Measurements from ENCODE around the gene CFL2. TPM values are rescaled to one million over a fixed set of nuclear protein-coding genes. Genes with fewer than 3 reads are reported as not detected.
A peak's percentile ranks its signal among the peaks of the same experiment; 100 is the strongest.

The CFL2 gene
- total RNA-seq, 5 donors from 2014 or later (not counting 1 experiment from before 2014, with no cell fraction given) = 10.7 to 27.3 (median 13.9) TPM

- Mint-ChIP-seq H3K4me3 (no peak overlapping the region), H3K27me3 (peaks cover 2 to 12% of the 10 kb centered on the region in 2 donors), H3K27ac (no peak overlapping the region), H3K4me1 (peaks cover 0 to 9% (median 7%) of the 10 kb centered on the region in 3 donors), H3K9me3 (no peaks in the 10 kb centered on the region), H3K36me3 (no peaks in the 10 kb centered on the region)
- Histone ChIP-seq H3K27me3 (replicated peaks in 1 of 2; ENCODE audit: control insufficient read depth in 2 of 2, extremely low read depth in 1 of 2, insufficient read depth in 2 of 2, low read length in 1 of 2) (no peaks in the 10 kb centered on the region), H3K36me3 (ENCODE audit: control insufficient read depth in 2 of 2, extremely low read depth in 1 of 2, insufficient read depth in 1 of 2, low read length in 1 of 2) (no peaks in the 10 kb centered on the region), H3K27ac (ENCODE audit: low read length) (no peak overlapping the region), H3K4me3 (ENCODE audit: control insufficient read depth in 1 of 2, extremely low read depth in 1 of 2, low read length in 1 of 2) (no peak overlapping the region), H3K4me1 (ENCODE audit: control insufficient read depth in 1 of 2, extremely low read depth in 1 of 2, insufficient read depth in 2 of 2, low read length in 2 of 2) (peaks cover 2 to 3% of the 10 kb centered on the region in 2 experiments), H3K9me3 (no peaks in the 10 kb centered on the region)
- POLR2A ChIA-PET = no interaction called here
- no peak for DNase-seq
- CTCF ChIA-PET = no interaction called here
- no peak for ATAC-seq (replicated peaks in 1 of 4)
These were observed 29.8 kb downstream of the CFL2 start for GRCh38 chr14:34684578-34684977.

DNA sequence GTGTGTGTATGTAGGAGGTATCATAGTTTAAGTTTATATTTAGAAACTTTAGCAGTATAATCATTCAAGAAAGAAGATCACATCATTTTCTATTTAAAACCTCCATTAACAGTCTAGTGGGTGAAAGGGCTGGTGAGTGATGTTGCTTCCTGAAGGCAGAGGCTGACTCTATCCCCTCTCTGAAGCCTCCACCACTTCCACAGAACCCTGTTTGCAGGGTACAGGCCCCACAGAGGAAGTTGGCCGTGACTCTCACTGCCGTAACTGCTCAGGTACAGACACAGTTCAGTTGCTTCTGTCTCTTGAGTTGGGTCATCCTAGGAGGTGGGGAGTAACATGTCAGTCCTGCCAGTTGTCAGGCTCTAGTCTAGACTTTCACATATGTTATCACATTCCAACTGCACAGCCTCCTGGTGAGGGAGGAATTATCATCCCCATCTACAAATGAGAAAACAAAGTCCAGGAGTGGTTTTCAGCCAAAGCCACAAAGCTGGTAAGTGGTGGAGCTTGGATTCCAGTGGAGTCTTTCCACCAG lies 31.5 kb downstream of the CFL2 start:
- POLR2A ChIA-PET = interaction anchor here in 1 of 2 donors (0.6 to 0.7 kb wide), 2 partner anchors 27 to 47 kb away, joined by 3 read pairs; no protein-coding TSS in a partner anchor

DNA sequence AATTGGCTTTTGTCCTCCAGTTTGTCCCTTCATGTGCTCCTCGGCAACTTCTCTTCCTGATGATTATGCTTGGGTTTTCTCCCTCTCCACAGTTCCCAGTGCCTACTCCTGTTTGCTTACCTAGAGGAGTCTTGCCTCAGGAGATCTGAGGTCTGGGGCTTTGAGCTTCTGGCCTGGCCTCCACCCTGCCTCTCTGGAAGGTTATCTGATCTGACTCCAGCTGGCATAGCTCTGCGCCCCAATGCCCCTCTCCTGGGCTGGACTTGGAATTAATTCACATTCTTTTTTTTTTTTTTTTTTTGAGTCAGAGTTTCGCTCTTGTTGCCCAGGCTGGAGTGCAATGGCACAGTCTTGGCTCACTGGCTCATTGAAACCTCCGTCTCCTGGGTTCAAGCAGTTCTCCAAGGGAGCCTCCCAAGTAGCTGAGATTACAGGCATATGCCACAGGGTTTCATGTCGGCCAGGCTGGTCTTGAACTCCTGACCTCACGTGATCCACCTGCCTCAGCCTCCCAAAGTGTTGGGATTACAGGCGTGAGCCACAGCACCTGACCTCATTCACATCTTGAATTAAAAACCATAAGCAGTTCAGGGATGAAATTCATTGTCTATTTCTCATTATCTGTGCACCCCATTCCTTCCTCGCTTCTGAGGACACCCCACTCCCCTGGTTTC lies 33.5 kb downstream of the CFL2 start:
- Histone ChIP-seq H3K27ac (ENCODE audit: low read length) (no peak overlapping the region), H3K36me3 (ENCODE audit: control insufficient read depth in 2 of 2, extremely low read depth in 1 of 2, insufficient read depth in 1 of 2, low read length in 1 of 2) (no peaks in the 10 kb centered on the region), H3K4me1 (ENCODE audit: control insufficient read depth in 1 of 2, extremely low read depth in 1 of 2, insufficient read depth in 2 of 2, low read length in 2 of 2) (peaks cover 2 to 3% of the 10 kb centered on the region in 2 experiments), H3K9me3 (no peaks in the 10 kb centered on the region), H3K4me3 (ENCODE audit: control insufficient read depth in 1 of 2, extremely low read depth in 1 of 2, low read length in 1 of 2) (no peak overlapping the region), H3K27me3 (replicated peaks in 1 of 2; ENCODE audit: control insufficient read depth in 2 of 2, extremely low read depth in 1 of 2, insufficient read depth in 2 of 2, low read length in 1 of 2) (no peaks in the 10 kb centered on the region)
- Mint-ChIP-seq H3K27me3 (peaks cover 2 to 4% of the 10 kb centered on the region in 2 donors), H3K9me3 (no peaks in the 10 kb centered on the region), H3K36me3 (no peaks in the 10 kb centered on the region), H3K4me1 (peaks cover 0 to 9% (median 7%) of the 10 kb centered on the region in 3 donors), H3K27ac (no peak overlapping the region), H3K4me3 (no peak overlapping the region)
- ChIA-PET CTCF (interaction anchor here (0.6 to 0.9 kb wide), 3 partner anchors 10 to 452 kb away, joined by 3 read pairs; no protein-coding TSS in a partner anchor), POLR2A (interaction anchor here in 1 of 2 donors (0.7 kb wide), 1 partner anchor 29 kb away, joined by 3 read pairs; no protein-coding TSS in a partner anchor)
- no peak for ATAC-seq (replicated peaks in 1 of 4)
- no peak for DNase-seq
- WGBS (ENCODE audit: insufficient coverage) = 84% methylated on average over 7 of the region's 8 CpGs

More for the DNA sequence above, 31.5 kb downstream of the CFL2 start:
- peak in 6 of 35 experiments; percentile 1 to 17 (median 8) for DNase-seq
- Mint-ChIP-seq H3K27ac (no peak overlapping the region), H3K36me3 (no peaks in the 10 kb centered on the region), H3K27me3 (peaks cover 2 to 9% of the 10 kb centered on the region in 2 donors), H3K4me1 (peaks cover 0 to 9% (median 7%) of the 10 kb centered on the region in 3 donors), H3K4me3 (no peak overlapping the region), H3K9me3 (no peaks in the 10 kb centered on the region)
- ATAC-seq (replicated peaks in 1 of 4) = peak; percentile 48 to 76 (median 68)
- CTCF ChIA-PET = no interaction called here
- peaks cover 2 to 3% of the 10 kb centered on the region in 2 experiments for H3K4me1 ChIP-seq (ENCODE audit: control insufficient read depth in 1 of 2, extremely low read depth in 1 of 2, insufficient read depth in 2 of 2, low read length in 2 of 2)
- H3K27me3 ChIP-seq (replicated peaks in 1 of 2; ENCODE audit: control insufficient read depth in 2 of 2, extremely low read depth in 1 of 2, insufficient read depth in 2 of 2, low read length in 1 of 2) = no peaks in the 10 kb centered on the region
- H3K27ac ChIP-seq (ENCODE audit: low read length) = no peak overlapping the region
- no peak overlapping the region for H3K4me3 ChIP-seq (ENCODE audit: control insufficient read depth in 1 of 2, extremely low read depth in 1 of 2, low read length in 1 of 2)
- H3K36me3 ChIP-seq (ENCODE audit: control insufficient read depth in 2 of 2, extremely low read depth in 1 of 2, insufficient read depth in 1 of 2, low read length in 1 of 2) = no peaks in the 10 kb centered on the region
- no peaks in the 10 kb centered on the region for H3K9me3 ChIP-seq
- whole genome bisulfite sequencing (ENCODE audit: insufficient coverage) = no CpG with 5 or more reads among the region's 2 CpGs

DNA sequence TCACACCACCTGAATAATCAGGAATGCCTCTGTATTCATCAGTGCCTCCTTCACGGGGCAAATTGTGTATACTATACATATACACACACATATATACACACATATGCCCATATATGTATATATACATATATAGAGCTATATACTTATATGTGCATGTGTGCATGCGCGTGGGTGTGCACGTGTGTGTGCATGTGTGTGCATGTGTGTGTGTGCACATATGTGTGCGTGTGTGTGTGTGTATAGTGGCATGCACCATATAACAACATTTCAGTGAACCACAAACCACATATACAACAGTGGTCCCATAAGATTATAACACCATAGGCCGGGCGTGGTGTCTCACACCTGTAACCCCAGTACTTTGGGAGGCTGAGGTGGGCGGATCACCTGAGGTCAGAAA lies 35.7 kb downstream of the CFL2 start:
- Histone ChIP-seq H3K27me3 (replicated peaks in 1 of 2; ENCODE audit: control insufficient read depth in 2 of 2, extremely low read depth in 1 of 2, insufficient read depth in 2 of 2, low read length in 1 of 2) (no peaks in the 10 kb centered on the region), H3K36me3 (ENCODE audit: control insufficient read depth in 2 of 2, extremely low read depth in 1 of 2, insufficient read depth in 1 of 2, low read length in 1 of 2) (no peaks in the 10 kb centered on the region), H3K9me3 (no peaks in the 10 kb centered on the region), H3K4me3 (ENCODE audit: control insufficient read depth in 1 of 2, extremely low read depth in 1 of 2, low read length in 1 of 2) (no peak overlapping the region), H3K27ac (ENCODE audit: low read length) (no peak overlapping the region), H3K4me1 (ENCODE audit: control insufficient read depth in 1 of 2, extremely low read depth in 1 of 2, insufficient read depth in 2 of 2, low read length in 2 of 2) (peaks cover 2 to 3% of the 10 kb centered on the region in 2 experiments)
- ChIA-PET POLR2A (no interaction called here), CTCF (interaction anchor here (0.5 to 0.6 kb wide), 2 partner anchors 9 to 21 kb away, joined by 3 to 4 read pairs; no protein-coding TSS in a partner anchor)
- ATAC-seq (replicated peaks in 1 of 4) (no peak), DNase-seq (no peak)
- H3K4me3 Mint-ChIP-seq = no peak overlapping the region
- no peaks in the 10 kb centered on the region for H3K9me3 Mint-ChIP-seq
- H3K36me3 Mint-ChIP-seq = no peaks in the 10 kb centered on the region
- no peak overlapping the region for H3K27ac Mint-ChIP-seq
- peaks cover 0 to 9% (median 7%) of the 10 kb centered on the region in 3 donors for H3K4me1 Mint-ChIP-seq
- WGBS (ENCODE audit: insufficient coverage) = no CpG with 5 or more reads among the region's 8 CpGs
- H3K27me3 Mint-ChIP-seq = no peaks in the 10 kb centered on the region

DNA sequence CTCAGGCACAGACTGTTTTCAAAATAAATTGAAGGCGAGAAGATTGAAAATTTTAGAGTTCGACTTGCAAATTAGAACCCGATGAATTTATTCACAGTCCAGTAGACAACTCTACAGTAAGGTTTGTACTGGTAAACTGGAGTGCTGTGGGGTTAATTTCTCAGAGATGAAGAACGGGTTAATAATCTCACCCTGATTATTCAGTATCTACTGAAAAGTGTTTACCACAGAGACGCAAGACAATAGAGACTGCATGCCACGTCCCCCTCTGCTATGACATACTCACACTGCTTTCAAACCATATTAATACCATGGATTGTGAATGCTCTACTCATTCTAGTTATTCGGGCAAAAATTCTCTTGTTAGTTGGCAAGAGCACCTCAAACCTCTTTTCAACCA lies 36.1 kb downstream of the CFL2 start:
- Histone ChIP-seq H3K27me3 (replicated peaks in 1 of 2; ENCODE audit: control insufficient read depth in 2 of 2, extremely low read depth in 1 of 2, insufficient read depth in 2 of 2, low read length in 1 of 2) (no peaks in the 10 kb centered on the region), H3K4me1 (ENCODE audit: control insufficient read depth in 1 of 2, extremely low read depth in 1 of 2, insufficient read depth in 2 of 2, low read length in 2 of 2) (peaks cover 2 to 3% of the 10 kb centered on the region in 2 experiments), H3K9me3 (no peaks in the 10 kb centered on the region), H3K4me3 (ENCODE audit: control insufficient read depth in 1 of 2, extremely low read depth in 1 of 2, low read length in 1 of 2) (no peak overlapping the region), H3K36me3 (ENCODE audit: control insufficient read depth in 2 of 2, extremely low read depth in 1 of 2, insufficient read depth in 1 of 2, low read length in 1 of 2) (no peaks in the 10 kb centered on the region), H3K27ac (ENCODE audit: low read length) (no peak overlapping the region)
- Mint-ChIP-seq H3K9me3 (no peaks in the 10 kb centered on the region), H3K36me3 (no peaks in the 10 kb centered on the region), H3K4me1 (peaks cover 0 to 7% (median 5%) of the 10 kb centered on the region in 3 donors), H3K27ac (no peak overlapping the region), H3K4me3 (no peak overlapping the region), H3K27me3 (no peaks in the 10 kb centered on the region)
- 80% methylated on average over 1 of the region's 7 CpGs for WGBS (ENCODE audit: insufficient coverage)
- CTCF ChIA-PET = interaction anchor here (0.5 to 0.6 kb wide), 2 partner anchors 9 to 402 kb away, joined by 3 to 4 read pairs; no protein-coding TSS in a partner anchor
- DNase-seq = no peak
- POLR2A ChIA-PET = no interaction called here
- ATAC-seq (replicated peaks in 1 of 4) = no peak

DNA sequence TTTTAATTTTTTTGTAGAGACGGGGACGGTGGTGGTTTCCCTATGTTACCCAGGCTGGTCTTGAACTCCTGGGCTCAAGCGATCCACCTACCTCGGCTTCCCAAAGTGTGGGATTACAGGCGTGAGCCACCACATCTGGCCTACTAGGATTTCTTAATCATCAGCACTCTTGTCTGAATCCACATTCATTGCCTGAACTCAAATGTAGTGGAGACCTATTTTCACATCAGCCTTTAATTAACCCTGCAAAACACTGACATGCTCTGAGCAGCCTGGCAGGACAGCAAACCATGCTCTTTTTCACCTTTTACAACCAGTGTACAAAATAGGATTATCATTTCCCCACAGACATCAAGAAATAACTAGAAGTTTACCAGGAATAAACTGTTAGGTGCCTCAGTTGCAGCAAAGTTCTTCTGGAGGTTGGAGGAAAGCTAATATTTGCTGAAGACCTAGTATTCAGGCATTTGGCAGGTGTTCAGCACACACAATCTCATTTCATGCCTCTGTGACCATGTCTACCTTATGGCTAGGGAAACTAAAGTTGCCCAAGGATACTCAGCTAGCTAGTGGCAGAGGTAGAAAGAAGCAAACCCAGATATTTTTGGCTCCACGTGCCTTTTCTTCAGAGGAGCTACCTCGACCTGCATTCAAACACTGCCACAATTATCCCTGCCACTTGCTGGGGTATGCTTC lies 37.7 kb downstream of the CFL2 start:
- Histone ChIP-seq H3K27ac (ENCODE audit: low read length) (no peak overlapping the region), H3K27me3 (replicated peaks in 1 of 2; ENCODE audit: control insufficient read depth in 2 of 2, extremely low read depth in 1 of 2, insufficient read depth in 2 of 2, low read length in 1 of 2) (no peaks in the 10 kb centered on the region), H3K4me3 (ENCODE audit: control insufficient read depth in 1 of 2, extremely low read depth in 1 of 2, low read length in 1 of 2) (no peak overlapping the region), H3K36me3 (ENCODE audit: control insufficient read depth in 2 of 2, extremely low read depth in 1 of 2, insufficient read depth in 1 of 2, low read length in 1 of 2) (no peaks in the 10 kb centered on the region), H3K4me1 (ENCODE audit: control insufficient read depth in 1 of 2, extremely low read depth in 1 of 2, insufficient read depth in 2 of 2, low read length in 2 of 2) (no peaks in the 10 kb centered on the region), H3K9me3 (no peaks in the 10 kb centered on the region)
- Mint-ChIP-seq H3K9me3 (no peaks in the 10 kb centered on the region), H3K4me1 (no peaks in the 10 kb centered on the region), H3K27ac (no peak overlapping the region), H3K27me3 (no peaks in the 10 kb centered on the region), H3K36me3 (no peaks in the 10 kb centered on the region), H3K4me3 (no peak overlapping the region)
- DNase-seq = no peak
- no peak for ATAC-seq (replicated peaks in 1 of 4)
- WGBS (ENCODE audit: insufficient coverage) = 89% methylated on average over 6 of the region's 7 CpGs
- CTCF ChIA-PET = interaction anchor here in 1 of 2 donors (2.0 kb wide), 1 partner anchor 46 kb away, joined by 10 read pairs; no protein-coding TSS in a partner anchor
- POLR2A ChIA-PET = interaction anchor here in 1 of 2 donors (0.7 kb wide), 1 partner anchor 65 kb away, joined by 5 read pairs; no protein-coding TSS in a partner anchor

Data from T-cell (primary cell).